Common myeloid progenitor, CD34-positive (primary cell): ENCODE results near the gene SYNRG.

Experiments
- CTCF ChIA-PET: fragments of 350-600 bp; sonication (Branson Sonifier 250); formaldehyde crosslinking; loops from one replicate; lab custom pipeline; 2021; ENCODE audit warnings: antibody characterized with exemption; lab: Charles Lee
- POLR2A ChIA-PET: fragments of 350-600 bp; sonication (Branson Sonifier 250); formaldehyde crosslinking; loops from one replicate; lab custom pipeline; 2021; ENCODE audit warnings: antibody characterized with exemption; lab: Charles Lee
- DNase-seq, 3 donors: peaks; one replicate each; pipeline versions ENCODE4 v3.0.0 to v3.0.0-alpha.2; 2013
- H3K27ac ChIP-seq, 2 experiments: 1 replicate in 1 of 2; 2 replicates in 1 of 2; pipeline ENCODE4 v1.7.0; 2013; ENCODE audit warnings: inconsistent platforms in 2 of 2, low read length in 2 of 2, mild to moderate bottlenecking in 2 of 2, low read depth in 1 of 2, moderate library complexity in 1 of 2; ENCODE audit not compliant: severe bottlenecking in 2 of 2, insufficient read depth in 1 of 2, poor library complexity in 1 of 2
- H3K27me3 ChIP-seq, 5 experiments: replicated peaks in 2 of 5; 1 replicate in 3 of 5; 2 replicates in 2 of 5; pipeline versions ENCODE4 v1.6.1 to v1.7.0; 2013; ENCODE audit warnings: low read length in 4 of 5, mild to moderate bottlenecking in 2 of 5, moderate library complexity in 2 of 5, inconsistent platforms in 1 of 5; ENCODE audit not compliant: insufficient read depth in 5 of 5, control insufficient read depth in 4 of 5
- H3K36me3 ChIP-seq, 4 experiments: 1 replicate in 2 of 4; 2 replicates in 2 of 4; pipeline versions ENCODE4 v1.6.1 to v1.7.0; 2013; ENCODE audit warnings: low read length in 3 of 4, control low read depth in 1 of 4, mild to moderate bottlenecking in 1 of 4; ENCODE audit not compliant: control insufficient read depth in 4 of 4, insufficient read depth in 4 of 4
- H3K4me1 ChIP-seq, 4 experiments: 1 replicate in 3 of 4; 2 replicates in 1 of 4; pipeline versions ENCODE4 v1.6.1 to v1.7.1; 2013; ENCODE audit warnings: low read length in 3 of 4, mild to moderate bottlenecking in 3 of 4, control low read depth in 1 of 4, inconsistent platforms in 1 of 4, moderate library complexity in 1 of 4; ENCODE audit not compliant: control insufficient read depth in 4 of 4, insufficient read depth in 4 of 4; ENCODE audit errors: control extremely low read depth in 1 of 4
- H3K4me3 ChIP-seq, 7 experiments: 1 replicate in 4 of 7; 2 replicates in 3 of 7; pipeline versions ENCODE4 v1.5.1 to v1.7.0; 2013; ENCODE audit warnings: mild to moderate bottlenecking in 7 of 7, low read length in 6 of 7, moderate library complexity in 6 of 7, inconsistent platforms in 2 of 7, low read depth in 2 of 7, control low read depth in 1 of 7; ENCODE audit not compliant: insufficient read depth in 4 of 7, control insufficient read depth in 1 of 7; ENCODE audit errors: extremely low read depth in 1 of 7
- H3K9me3 ChIP-seq, 5 experiments: 1 replicate in 4 of 5; 2 replicates in 1 of 5; pipeline versions ENCODE4 v1.6.1 to v1.7.1; 2013; ENCODE audit warnings: low read length in 4 of 5, mild to moderate bottlenecking in 2 of 5, inconsistent platforms in 1 of 5, low read depth in 1 of 5, moderate library complexity in 1 of 5; ENCODE audit not compliant: control insufficient read depth in 4 of 5, insufficient read depth in 2 of 5; ENCODE audit errors: control extremely low read depth in 1 of 5
- WGBS: methylation state at CpG from one replicate; pipeline ENCODE4 v1.1.5; 2013; ENCODE audit not compliant: insufficient coverage; 5-methylcytosine and 5-hydroxymethylcytosine counted together

The SYNRG gene

GRCh38 chr17:37494401-37494831 is 114.8 kb downstream of the SYNRG start:
- H3K27ac ChIP-seq, result no peak overlapping the region
- ChIA-PET POLR2A (no interaction called here), CTCF (interaction anchor here (0.9 kb wide), 1 partner anchor 22 kb away, joined by 3 read pairs; no protein-coding TSS in a partner anchor)
- DNase-seq, result no peak
- no peaks in the 10 kb centered on the region for H3K27me3 ChIP-seq
- no peak overlapping the region for H3K4me3 ChIP-seq
- no peaks in the 10 kb centered on the region for H3K9me3 ChIP-seq
- WGBS, result 100% methylated on average over 3 of the region's 3 CpGs
- peaks cover 8 to 31% (median 16%) of the 10 kb centered on the region in 4 experiments for H3K4me1 ChIP-seq
- no peaks in the 10 kb centered on the region for H3K36me3 ChIP-seq

GRCh38 chr17:37493249-37494027 is 115.8 kb downstream of the SYNRG start:
- Histone ChIP-seq H3K9me3 (no peaks in the 10 kb centered on the region), H3K4me1 (peaks cover 8 to 40% (median 25%) of the 10 kb centered on the region in 4 experiments), H3K36me3 (no peaks in the 10 kb centered on the region), H3K4me3 (no peak overlapping the region), H3K27ac (no peak overlapping the region), H3K27me3 (no peaks in the 10 kb centered on the region)
- no peak for DNase-seq
- no CpG with 5 or more reads among the region's 2 CpGs for WGBS
- CTCF ChIA-PET, result no interaction called here
- POLR2A ChIA-PET, result no interaction called here

DNA sequence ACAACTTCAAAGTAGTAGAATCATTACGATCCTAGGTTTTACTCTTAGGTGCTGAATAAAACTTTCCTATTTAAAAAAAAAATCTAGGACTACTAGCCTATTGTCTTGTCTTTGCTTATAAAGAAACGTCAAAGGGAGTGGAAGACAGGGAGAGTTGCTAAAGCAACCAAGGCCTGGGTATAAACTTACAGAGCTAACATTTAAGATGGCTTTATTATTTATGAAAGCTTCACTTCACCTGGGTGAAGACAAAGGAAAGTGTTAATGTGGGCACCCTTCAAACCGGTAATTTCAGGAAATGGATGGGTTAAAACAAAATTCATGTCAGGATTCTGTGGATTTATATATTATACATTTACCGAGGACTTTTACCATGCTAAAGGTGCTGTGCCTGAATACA is 117.1 kb downstream of the SYNRG start:
- 75% methylated on average over 2 of the region's 4 CpGs for WGBS
- DNase-seq, result no peak
- H3K36me3 ChIP-seq, result no peaks in the 10 kb centered on the region
- H3K4me1 ChIP-seq, result peaks cover 8 to 47% (median 32%) of the 10 kb centered on the region in 4 experiments
- no peak overlapping the region for H3K27ac ChIP-seq
- CTCF ChIA-PET, result no interaction called here
- POLR2A ChIA-PET, result no interaction called here
- H3K27me3 ChIP-seq, result no peaks in the 10 kb centered on the region
- H3K4me3 ChIP-seq, result peak overlapping the region in 1 of 7 experiments; percentile 25
- no peaks in the 10 kb centered on the region for H3K9me3 ChIP-seq

DNA sequence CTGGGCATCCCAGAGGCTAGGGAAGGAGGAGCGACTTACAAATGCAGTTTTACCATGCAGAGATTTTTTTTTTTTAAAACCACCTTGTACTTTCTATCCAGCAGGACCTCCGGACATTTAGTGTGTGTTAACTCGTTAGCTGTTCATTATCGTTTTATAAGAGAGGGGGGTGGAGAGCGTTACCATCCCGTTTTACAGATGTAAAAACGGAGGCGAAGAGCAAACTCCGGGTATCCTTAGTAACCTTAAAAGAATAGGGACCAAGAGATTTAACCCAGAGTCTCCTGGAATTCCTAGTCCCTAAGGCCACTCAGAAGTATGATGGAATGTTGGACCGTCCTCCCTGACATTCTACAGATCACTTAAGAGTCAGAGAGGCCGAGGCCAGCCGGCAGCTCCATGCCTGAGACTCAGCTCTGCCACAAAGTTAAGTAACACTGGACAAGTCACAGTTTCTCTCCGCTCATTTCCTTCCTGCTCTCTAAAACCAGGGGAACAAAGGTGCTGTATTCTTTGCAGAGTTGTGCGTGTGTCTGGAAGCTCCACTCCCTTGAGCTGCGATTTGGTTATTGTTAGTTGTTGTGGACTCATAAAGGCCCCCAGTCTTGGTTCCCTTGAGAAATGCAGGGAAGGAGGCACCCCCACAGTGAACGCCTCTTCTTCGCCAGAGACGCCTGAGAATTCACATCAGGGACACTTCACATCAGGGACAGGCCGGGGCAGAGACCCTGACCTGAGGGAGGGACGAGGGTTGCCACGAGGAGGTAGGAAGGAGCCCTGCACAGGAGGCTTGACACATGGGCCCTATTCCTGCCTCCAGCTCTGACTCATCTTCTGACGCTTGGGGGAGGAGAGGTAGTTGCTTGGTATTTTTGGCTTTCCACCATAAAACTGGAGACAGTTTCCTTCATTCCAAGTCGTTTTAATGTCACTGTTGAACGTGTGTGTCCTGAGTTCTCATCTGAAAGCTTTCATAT is 118.3 kb downstream of the SYNRG start:
- H3K27ac ChIP-seq, result no peak overlapping the region
- peaks cover 8 to 47% (median 32%) of the 10 kb centered on the region in 4 experiments for H3K4me1 ChIP-seq
- peak overlapping the region in 6 of 7 experiments; percentile 62 to 82 (median 78) for H3K4me3 ChIP-seq
- H3K27me3 ChIP-seq, result no peaks in the 10 kb centered on the region
- WGBS, result 43% methylated on average over 7 of the region's 24 CpGs
- H3K36me3 ChIP-seq, result no peaks in the 10 kb centered on the region
- peak; percentile 12 to 47 (median 20) for DNase-seq
- POLR2A ChIA-PET, result no interaction called here
- no peaks in the 10 kb centered on the region for H3K9me3 ChIP-seq
- CTCF ChIA-PET, result no interaction called here

DNA sequence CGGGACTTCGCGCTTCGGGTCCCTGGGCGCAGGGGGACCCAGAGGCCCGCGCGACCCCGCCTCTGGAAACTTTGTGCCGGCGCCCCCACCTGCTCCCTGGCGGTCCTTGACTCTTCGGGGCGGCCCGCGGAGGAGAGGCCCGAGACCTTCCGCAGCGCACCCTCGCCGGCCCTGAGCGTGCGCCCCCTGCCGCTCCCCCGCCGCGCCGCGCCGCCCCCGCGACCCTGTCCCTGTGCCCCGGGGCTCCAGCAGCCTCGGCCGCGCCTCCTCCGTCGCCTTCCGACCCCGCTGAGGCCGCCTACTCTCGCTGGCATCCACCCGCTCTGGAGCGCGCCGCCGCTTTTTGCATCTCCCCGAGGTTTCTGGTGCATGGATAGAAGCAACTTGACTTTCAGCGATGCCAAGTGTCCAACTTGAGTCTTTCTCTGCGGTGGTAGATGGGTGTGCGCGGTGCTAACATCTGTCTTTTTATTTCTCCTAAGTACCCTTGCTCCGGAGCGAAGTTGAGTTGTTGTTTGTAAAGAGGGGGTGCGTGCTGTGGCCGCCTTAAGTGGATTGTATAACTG is 119.1 kb downstream of the SYNRG start:
- 0% methylated on average over 31 of the region's 56 CpGs for WGBS
- Histone ChIP-seq H3K27ac (no peak overlapping the region), H3K4me1 (peaks cover 8 to 47% (median 32%) of the 10 kb centered on the region in 4 experiments), H3K4me3 (peak overlapping the region; percentile 62 to 82 (median 78)), H3K27me3 (no peaks in the 10 kb centered on the region), H3K9me3 (no peaks in the 10 kb centered on the region), H3K36me3 (no peaks in the 10 kb centered on the region)
- DNase-seq, result peak; percentile 78 to 94 (median 91)
- ChIA-PET CTCF (no interaction called here), POLR2A (no interaction called here)

DNA sequence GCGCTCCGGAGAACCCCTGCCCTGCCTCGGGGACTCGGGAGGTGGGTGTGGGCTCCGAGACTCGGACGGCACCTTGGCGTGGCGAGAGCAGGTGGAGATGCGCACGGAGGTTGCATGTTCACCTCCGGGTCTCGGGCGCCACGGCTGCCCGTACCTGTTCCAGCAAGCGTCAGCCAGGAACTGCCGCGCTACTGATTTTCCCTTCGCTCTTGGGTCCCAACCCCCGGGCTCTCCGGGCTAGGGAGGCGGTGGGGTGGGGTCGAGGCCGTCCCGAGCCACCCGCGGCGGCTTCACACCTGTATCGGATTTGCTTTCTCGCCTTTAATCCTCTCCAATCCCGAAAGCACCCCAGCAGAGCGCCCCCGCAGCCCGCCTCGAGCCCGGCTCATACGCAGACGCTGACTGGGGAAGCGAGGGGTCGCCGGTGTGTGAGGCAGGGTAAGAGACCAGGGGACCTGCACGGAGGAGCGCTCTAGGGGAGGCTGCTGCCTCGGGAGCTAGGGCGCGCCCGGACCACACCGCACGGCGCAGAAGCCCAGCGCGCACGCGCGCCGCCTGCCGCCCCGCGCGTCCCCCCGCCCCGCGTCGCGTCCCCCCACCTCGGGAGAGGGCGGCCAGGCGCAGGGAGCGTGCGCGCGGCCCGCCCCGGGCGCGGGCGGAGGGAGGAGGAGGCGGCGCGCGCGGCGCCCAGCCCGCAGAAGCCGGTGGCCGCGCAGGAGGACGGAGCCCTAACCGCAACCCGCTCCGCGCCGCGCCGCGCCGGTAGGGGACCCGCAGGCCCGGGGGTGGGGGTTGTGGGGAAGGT is 119.8 kb downstream of the SYNRG start, which contains the start of gene DUSP14:
Gene DUSP14, plus strand, starts transcription at position 695 of the 805 bp plus-strand sequence. CDS start 22,382 bp downstream, outside the sequence.
- no peaks in the 10 kb centered on the region for H3K27me3 ChIP-seq
- no peak within 1 kb of the TSS for H3K27ac ChIP-seq
- H3K36me3 ChIP-seq, result no peaks in the 10 kb centered on the region
- ChIA-PET POLR2A (no interaction called here), CTCF (no interaction called here)
- peak within 1 kb of the TSS; percentile 62 to 82 (median 78) for H3K4me3 ChIP-seq
- H3K9me3 ChIP-seq, result no peaks in the 10 kb centered on the region
- under 1% methylated on average over 31 of the region's 100 CpGs for WGBS
- peaks cover 8 to 45% (median 32%) of the 10 kb centered on the region in 4 experiments for H3K4me1 ChIP-seq
- DNase-seq, result peak; percentile 78 to 89 (median 87)
